ENCODE results near the gene KCNQ1.

KCNQ1 gene

GRCh38 chr11:2443406-2443805 is 1.4 kb upstream of the KCNQ1 start:
- no peak for TF ChIP-seq CTCF (IDR thresholded peaks at IDR 0.05; ENCODE audit: insufficient read depth, low read depth, low read length, missing control alignments)
- no peak overlapping the region for H3K4me3 ChIP-seq (ENCODE audit: low read length)
- DNase-seq (ENCODE audit: low read depth): no peak

GRCh38 chr11:2443881-2444820 is 657 bp upstream of the KCNQ1 start, which contains the start of gene TRPM5:
TSS of gene TRPM5 (minus strand) at chr11:2444514. CDS start at chr11:2423036, 21,478 bp downstream.
- H3K4me3 ChIP-seq (ENCODE audit: low read length): no peak within 1 kb of the TSS
- no peak for DNase-seq (ENCODE audit: low read depth)
- TF ChIP-seq CTCF (IDR thresholded peaks at IDR 0.05; ENCODE audit: insufficient read depth, low read depth, low read length, missing control alignments): no peak

- no peak for DNase-seq (ENCODE audit: low read depth)
- no peak for TF ChIP-seq CTCF (IDR thresholded peaks at IDR 0.05; ENCODE audit: insufficient read depth, low read depth, low read length, missing control alignments)
- no peak overlapping the region for H3K4me3 ChIP-seq (ENCODE audit: low read length)
Observed at GRCh38 chr11:2445746-2446551, 1.1 kb downstream of the KCNQ1 start.

- H3K4me3 ChIP-seq (ENCODE audit: low read length): no peak overlapping the region
- no peak for TF ChIP-seq CTCF (IDR thresholded peaks at IDR 0.05; ENCODE audit: insufficient read depth, low read depth, low read length, missing control alignments)
- DNase-seq (ENCODE audit: low read depth): no peak
Observed at GRCh38 chr11:2446590-2447252, 1.9 kb downstream of the KCNQ1 start.

DNA sequence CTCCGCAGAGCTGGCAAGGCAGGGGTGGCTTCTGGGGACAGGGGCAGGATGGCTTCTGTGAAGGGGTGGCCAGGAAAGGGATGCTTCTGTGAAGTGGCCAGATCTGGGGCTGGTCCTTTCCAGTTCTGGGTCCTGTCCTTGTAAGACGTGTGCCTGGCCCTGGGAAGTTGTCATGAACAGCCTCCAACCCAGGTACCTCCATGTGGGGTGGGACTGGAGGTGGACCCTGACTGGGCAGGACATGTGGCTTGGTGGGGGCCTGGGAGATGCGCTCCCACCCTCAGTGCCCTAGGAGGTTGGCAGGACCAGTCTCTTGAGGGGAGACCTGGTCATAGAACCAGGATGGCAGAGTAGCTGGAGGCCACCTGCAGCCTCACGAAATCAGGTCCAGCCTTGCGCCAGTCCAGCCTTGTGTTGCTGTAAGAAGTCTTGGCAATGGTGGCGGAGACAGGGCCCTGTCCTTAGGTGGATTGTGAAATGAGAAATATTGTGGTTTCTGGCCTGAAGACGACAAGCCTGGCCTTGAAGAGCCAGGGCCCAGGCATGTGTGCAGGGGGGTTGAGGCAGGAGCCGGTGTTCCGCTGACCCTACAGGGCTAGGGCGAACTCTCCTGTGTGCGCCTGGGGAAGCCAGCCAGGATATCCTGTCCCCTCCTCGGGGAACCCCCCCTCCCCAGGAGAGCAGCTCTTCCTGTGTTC is 2.6 kb downstream of the KCNQ1 start:
- H3K4me3 ChIP-seq (ENCODE audit: low read length): no peak overlapping the region
- DNase-seq (ENCODE audit: low read depth): no peak
- TF ChIP-seq CTCF (IDR thresholded peaks at IDR 0.05; ENCODE audit: insufficient read depth, low read depth, low read length, missing control alignments): no peak

- no peak for TF ChIP-seq CTCF (IDR thresholded peaks at IDR 0.05; ENCODE audit: insufficient read depth, low read depth, low read length, missing control alignments)
- DNase-seq (ENCODE audit: low read depth): no peak
- no peak overlapping the region for H3K4me3 ChIP-seq (ENCODE audit: low read length)
Observed at GRCh38 chr11:2447951-2448650, 3.3 kb downstream of the KCNQ1 start.

Measured in epithelial cell of esophagus (primary cell).